ENCODE measurements around the gene NFASC.

The NFASC gene

DNA sequence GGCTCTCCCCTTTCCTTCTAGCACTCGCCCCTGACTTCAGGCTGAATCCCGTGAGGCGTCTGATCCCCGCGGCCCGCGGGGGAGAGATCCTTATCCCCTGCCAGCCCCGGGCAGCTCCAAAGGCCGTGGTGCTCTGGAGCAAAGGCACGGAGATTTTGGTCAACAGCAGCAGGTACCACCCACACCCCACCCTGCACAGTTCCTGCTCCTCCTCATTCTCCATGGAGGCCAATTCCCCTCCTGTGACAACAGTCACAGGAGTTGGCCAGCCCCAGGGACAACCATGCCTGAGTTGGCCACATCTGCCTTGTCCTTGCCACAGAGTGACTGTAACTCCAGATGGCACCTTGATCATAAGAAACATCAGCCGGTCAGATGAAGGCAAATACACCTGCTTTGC lies 193.6 kb downstream of the NFASC start:
- no peak for DNase-seq (ENCODE audit: low read depth)

DNA sequence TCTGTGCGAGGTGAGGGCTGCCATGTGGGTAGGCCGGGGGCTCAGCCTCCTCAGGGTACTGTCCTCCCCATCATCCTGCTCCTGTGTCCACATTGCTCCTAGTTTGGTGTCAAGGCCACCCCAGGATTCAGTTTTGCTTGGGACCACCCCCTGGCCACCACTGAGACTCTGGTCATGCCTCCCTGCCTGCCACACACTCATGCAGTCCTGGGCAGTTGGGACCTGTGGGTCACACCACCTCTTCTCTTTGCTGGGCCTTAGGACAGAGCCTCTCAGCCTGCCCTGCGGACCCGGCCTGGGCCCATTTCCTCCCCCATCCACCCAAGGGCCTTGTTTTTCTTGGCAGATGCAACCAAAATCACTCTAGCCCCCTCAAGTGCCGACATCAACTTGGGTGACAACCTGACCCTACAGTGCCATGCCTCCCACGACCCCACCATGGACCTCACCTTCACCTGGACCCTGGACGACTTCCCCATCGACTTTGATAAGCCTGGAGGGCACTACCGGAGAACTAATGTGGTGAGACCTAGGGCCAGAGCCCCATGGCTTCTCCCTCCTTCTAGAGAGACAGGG lies 194.2 kb downstream of the NFASC start:
- DNase-seq (ENCODE audit: low read depth): no peak

DNA sequence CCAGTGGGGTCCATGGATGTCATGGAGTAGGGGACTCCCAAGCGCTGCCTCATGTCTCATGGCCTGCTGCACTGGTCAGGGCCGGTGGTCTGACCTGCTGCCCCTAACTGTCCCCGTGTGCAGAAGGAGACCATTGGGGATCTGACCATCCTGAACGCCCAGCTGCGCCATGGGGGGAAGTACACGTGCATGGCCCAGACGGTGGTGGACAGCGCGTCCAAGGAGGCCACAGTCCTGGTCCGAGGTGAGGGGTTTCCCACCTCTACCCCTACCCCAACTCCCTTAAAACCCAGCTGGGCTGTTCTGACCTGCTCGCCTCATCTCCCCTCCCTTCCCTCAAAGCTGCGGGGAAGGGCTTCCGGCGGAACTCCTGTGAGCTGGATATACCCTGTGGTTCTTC lies 195.0 kb downstream of the NFASC start:
- DNase-seq (ENCODE audit: low read depth): no peak

DNA sequence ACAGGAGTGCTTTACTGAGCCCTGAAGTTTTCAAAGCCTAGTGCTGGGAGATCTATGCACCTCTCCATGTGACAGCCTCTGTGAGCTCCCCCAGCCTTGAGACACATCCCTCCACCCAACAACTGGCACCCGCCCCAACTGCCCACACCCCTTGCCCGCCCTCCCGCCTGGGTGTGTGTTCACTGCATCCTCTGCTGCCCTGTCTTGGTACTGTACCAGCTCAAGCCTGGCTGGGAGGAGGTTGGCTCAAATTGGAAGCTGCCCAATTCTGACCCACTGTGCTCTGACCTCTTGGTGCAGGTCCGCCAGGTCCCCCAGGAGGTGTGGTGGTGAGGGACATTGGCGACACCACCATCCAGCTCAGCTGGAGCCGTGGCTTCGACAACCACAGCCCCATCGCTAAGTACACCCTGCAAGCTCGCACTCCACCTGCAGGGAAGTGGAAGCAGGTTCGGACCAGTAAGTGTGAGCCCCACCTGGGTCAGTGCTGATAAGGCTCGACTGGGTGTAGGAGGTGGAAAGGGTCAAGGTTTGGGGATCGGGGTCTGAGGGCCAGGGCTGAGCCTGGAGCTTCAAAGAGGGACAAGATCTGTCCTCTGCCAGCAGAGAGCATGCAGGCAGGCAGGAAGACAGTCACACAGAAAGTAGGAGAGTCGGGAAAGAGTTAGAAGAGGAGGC lies 195.6 kb downstream of the NFASC start:
- no peak for DNase-seq (ENCODE audit: low read depth)

DNA sequence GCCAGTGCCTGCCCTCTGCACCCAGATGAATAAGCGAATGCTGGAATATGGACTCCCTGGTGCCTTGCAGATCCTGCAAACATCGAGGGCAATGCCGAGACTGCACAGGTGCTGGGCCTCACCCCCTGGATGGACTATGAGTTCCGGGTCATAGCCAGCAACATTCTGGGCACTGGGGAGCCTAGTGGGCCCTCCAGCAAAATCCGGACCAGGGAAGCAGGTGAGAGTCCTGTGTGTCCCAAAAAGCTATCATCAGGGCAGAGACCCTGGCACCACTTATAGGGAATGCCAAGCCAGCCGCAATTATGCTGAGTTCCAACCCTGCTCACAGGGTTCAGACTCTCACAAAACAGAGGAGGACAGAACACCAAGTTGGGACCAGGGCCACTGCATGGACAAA lies 196.4 kb downstream of the NFASC start:
- DNase-seq (ENCODE audit: low read depth): no peak

DNA sequence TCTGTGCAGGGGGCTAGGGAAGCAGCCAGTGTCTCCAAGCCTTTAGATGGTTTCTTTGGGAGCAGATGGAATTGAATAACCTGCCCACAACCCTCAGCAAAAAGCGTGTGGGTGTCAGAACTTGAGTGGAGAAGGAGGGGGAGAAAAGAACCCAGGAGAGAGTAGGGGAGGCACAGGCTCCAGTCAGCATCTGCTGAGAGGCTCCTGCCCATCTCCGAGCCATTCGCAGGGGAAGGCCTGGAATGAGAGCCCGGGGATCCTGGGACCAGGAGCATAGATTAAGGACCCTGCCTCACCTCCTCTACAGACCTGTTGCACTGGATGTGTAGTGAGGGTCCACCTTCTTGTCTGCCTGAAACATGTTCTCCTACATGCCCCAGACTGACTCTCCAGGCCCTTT lies 197.3 kb downstream of the NFASC start:
- DNase-seq (ENCODE audit: low read depth): no peak

DNA sequence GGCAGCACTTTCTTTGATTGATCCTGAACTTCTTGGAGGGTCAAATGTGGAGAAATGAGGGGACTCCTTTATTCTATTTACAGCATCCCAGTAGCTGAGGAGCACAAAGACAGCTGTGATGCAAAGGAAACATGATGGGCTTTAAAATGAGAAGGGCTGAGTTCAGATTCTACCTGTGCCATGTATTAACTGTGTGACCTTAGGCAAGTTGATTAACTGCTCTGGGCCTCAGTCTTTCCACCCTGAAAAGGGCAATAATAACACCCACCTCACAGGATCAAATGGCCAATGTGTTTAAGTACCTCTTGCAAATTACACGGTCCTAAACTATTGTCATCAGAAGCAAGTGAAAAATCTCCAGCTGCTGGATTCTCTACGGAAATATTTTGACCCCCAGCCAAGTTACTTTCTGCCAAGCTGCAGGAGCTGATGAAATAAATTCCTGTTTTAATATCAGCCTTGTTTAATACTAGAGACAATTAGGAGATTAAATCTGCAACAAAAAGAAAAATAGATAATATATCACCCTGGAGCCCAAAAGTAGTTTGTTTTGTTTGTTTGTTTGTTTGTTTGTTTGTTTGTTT lies 197.9 kb downstream of the NFASC start:
- DNase-seq (ENCODE audit: low read depth): no peak

DNA sequence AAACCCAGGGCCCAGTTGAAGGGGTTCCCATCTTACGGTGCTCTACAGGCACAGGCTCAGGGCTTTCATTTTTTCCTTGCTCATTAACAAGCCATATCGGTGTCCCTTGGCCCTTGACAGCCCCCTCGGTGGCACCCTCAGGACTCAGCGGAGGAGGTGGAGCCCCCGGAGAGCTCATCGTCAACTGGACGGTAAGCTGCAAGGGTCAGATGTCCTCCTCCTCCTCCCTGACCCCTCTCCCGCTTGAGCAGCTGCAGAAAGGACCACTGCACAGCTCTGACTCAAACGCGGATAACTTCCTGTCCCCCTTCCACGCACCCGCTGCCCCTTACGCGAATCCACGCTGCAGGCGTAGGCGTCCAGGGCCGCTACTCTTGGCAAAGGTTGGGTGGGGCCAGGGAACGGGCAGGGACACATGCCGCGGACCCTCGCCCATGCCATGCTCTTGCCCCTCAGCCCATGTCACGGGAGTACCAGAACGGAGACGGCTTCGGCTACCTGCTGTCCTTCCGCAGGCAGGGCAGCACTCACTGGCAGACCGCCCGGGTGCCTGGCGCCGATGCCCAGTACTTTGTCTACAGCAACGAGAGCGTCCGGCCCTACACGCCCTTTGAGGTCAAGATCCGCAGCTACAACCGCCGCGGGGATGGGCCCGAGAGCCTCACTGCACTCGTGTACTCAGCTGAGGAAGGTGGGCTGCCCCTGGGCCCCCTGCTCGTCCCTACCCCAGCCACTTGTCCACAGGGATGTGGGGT lies 198.9 kb downstream of the NFASC start:
- no peak for DNase-seq (ENCODE audit: low read depth)

DNA sequence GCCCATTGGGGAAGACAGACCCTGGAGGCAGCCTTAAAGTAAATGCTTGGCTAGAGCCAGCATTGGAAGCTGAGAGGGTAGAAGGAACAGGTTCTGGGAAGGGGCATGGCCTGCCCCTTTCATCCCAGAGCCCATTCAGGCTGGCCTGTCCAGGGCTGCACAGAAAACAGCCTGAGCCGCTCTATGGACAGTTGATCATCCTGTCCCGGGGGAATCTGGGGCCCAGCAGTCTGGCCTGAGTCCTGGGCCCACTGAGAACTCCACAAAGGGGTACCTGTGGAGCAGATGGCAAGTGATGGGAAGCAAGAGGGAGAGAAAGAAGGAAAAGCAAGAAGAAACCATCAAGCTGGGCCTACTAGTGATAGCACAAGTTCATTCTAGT lies 200.4 kb downstream of the NFASC start:
- DNase-seq (ENCODE audit: low read depth): no peak

DNA sequence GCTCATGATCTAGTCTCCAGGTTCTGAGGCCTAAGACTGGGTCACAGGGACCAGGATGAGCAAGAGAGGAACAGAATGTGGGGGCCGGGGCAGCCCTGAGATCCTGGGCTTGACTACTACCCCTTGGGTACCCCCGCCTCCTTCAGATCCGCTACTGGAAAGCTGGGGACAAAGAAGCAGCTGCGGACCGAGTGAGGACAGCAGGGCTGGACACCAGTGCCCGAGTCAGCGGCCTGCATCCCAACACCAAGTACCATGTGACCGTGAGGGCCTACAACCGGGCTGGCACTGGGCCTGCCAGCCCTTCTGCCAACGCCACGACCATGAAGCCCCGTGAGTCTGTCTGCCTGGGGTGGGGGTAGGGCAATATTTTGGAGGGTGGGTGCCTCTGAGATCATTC lies 201.1 kb downstream of the NFASC start:
- no peak for DNase-seq (ENCODE audit: low read depth)

DNA sequence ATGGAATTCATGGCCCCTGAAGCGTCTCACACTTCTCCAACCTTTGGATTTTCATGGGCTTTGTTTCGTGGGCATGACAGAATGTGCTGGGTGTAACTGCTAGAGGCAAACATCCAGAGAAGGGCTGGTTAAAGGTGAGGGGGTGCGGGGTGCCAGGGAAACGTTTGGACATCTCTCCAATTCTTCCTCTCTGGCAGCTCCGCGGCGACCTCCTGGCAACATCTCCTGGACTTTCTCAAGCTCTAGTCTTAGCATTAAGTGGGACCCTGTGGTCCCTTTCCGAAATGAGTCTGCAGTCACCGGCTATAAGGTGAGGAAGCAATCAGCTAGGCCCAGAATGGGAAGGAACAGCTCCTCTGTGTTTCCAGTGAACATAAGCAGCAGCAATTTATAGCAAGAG lies 201.6 kb downstream of the NFASC start:
- no peak for DNase-seq (ENCODE audit: low read depth)

All from amniotic epithelial cell (primary cell).